ENCODE results near the gene IL1R2.

IL1R2 gene

GRCh38 chr2:101970901-101971300 lies 20.9 kb upstream of the IL1R2 start:
- H3K4me1 ChIP-seq (ENCODE audit: control insufficient read depth, low read depth, low read length), result no peaks in the 10 kb centered on the region
- H4K8ac ChIP-seq (ENCODE audit: low read depth, low read length), result no peak overlapping the region
- no peaks in the 10 kb centered on the region for H3K79me2 ChIP-seq (ENCODE audit: control insufficient read depth, insufficient read depth, low read length)
- no peak overlapping the region for H2BK120ac ChIP-seq (ENCODE audit: low read depth, low read length)
- H3K56ac ChIP-seq (ENCODE audit: low read length), result no peak overlapping the region
- H3K79me1 ChIP-seq (ENCODE audit: low read length), result no peaks in the 10 kb centered on the region
- H3K27ac ChIP-seq (ENCODE audit: low read depth, low read length), result no peak overlapping the region
- no peak overlapping the region for H2BK15ac ChIP-seq (replicated peaks; ENCODE audit: low read depth)
- H3K9ac ChIP-seq (ENCODE audit: low read length), result no peak overlapping the region
- no peak overlapping the region for H4K5ac ChIP-seq (ENCODE audit: low read length)
- no CpG with 5 or more reads among the region's 1 CpG for WGBS (ENCODE audit: extremely low coverage, insufficient coverage, low lambda C conversion rate)
- no peak overlapping the region for H3K18ac ChIP-seq (ENCODE audit: low read length)
- no peak overlapping the region for H2AK5ac ChIP-seq (ENCODE audit: low read length)
- no peak overlapping the region for H2BK5ac ChIP-seq (ENCODE audit: low read length)
- no peak overlapping the region for H3K4ac ChIP-seq (ENCODE audit: low read depth, low read length)
- H3K4me2 ChIP-seq (ENCODE audit: low read length), result no peak overlapping the region
- H3K23ac ChIP-seq (ENCODE audit: low read length), result no peak overlapping the region
- DNase-seq, result no peak
- H3K36me3 ChIP-seq (ENCODE audit: control insufficient read depth, insufficient read depth, low read length), result no peaks in the 10 kb centered on the region
- no peaks in the 10 kb centered on the region for H3K27me3 ChIP-seq (ENCODE audit: insufficient read depth, low read length, poor library complexity)
- H3K4me3 ChIP-seq (ENCODE audit: low read length), result no peak overlapping the region

GRCh38 chr2:101971836-101972235 lies 19.9 kb upstream of the IL1R2 start:
- H3K79me1 ChIP-seq (ENCODE audit: low read length), result no peaks in the 10 kb centered on the region
- H3K4me2 ChIP-seq (ENCODE audit: low read length), result no peak overlapping the region
- no peak overlapping the region for H3K4ac ChIP-seq (ENCODE audit: low read depth, low read length)
- H3K4me3 ChIP-seq (ENCODE audit: low read length), result no peak overlapping the region
- H3K9ac ChIP-seq (ENCODE audit: low read length), result no peak overlapping the region
- H3K23ac ChIP-seq (ENCODE audit: low read length), result no peak overlapping the region
- no peaks in the 10 kb centered on the region for H3K36me3 ChIP-seq (ENCODE audit: control insufficient read depth, insufficient read depth, low read length)
- H2AK5ac ChIP-seq (ENCODE audit: low read length), result no peak overlapping the region
- H3K27me3 ChIP-seq (ENCODE audit: insufficient read depth, low read length, poor library complexity), result no peaks in the 10 kb centered on the region
- H4K5ac ChIP-seq (ENCODE audit: low read length), result no peak overlapping the region
- DNase-seq, result no peak
- H3K18ac ChIP-seq (ENCODE audit: low read length), result no peak overlapping the region
- no peak overlapping the region for H2BK15ac ChIP-seq (replicated peaks; ENCODE audit: low read depth)
- no peak overlapping the region for H3K27ac ChIP-seq (ENCODE audit: low read depth, low read length)
- H2BK5ac ChIP-seq (ENCODE audit: low read length), result no peak overlapping the region
- H3K79me2 ChIP-seq (ENCODE audit: control insufficient read depth, insufficient read depth, low read length), result no peaks in the 10 kb centered on the region
- no peak overlapping the region for H3K56ac ChIP-seq (ENCODE audit: low read length)
- no peak overlapping the region for H2BK120ac ChIP-seq (ENCODE audit: low read depth, low read length)
- no peaks in the 10 kb centered on the region for H3K4me1 ChIP-seq (ENCODE audit: control insufficient read depth, low read depth, low read length)
- no peak overlapping the region for H4K8ac ChIP-seq (ENCODE audit: low read depth, low read length)

- Histone ChIP-seq H3K4me2 (ENCODE audit: low read length) (no peak overlapping the region), H3K27ac (ENCODE audit: low read depth, low read length) (no peak overlapping the region), H3K9ac (ENCODE audit: low read length) (no peak overlapping the region), H4K8ac (ENCODE audit: low read depth, low read length) (no peak overlapping the region), H3K23ac (ENCODE audit: low read length) (no peak overlapping the region), H4K5ac (ENCODE audit: low read length) (no peak overlapping the region), H2BK120ac (ENCODE audit: low read depth, low read length) (no peak overlapping the region), H3K27me3 (ENCODE audit: insufficient read depth, low read length, poor library complexity) (no peaks in the 10 kb centered on the region), H3K56ac (ENCODE audit: low read length) (no peak overlapping the region), H3K4ac (ENCODE audit: low read depth, low read length) (no peak overlapping the region), H2BK15ac (replicated peaks; ENCODE audit: low read depth) (no peak overlapping the region), H2AK5ac (ENCODE audit: low read length) (no peak overlapping the region), H3K4me3 (ENCODE audit: low read length) (no peak overlapping the region), H3K79me1 (ENCODE audit: low read length) (no peaks in the 10 kb centered on the region), H3K36me3 (ENCODE audit: control insufficient read depth, insufficient read depth, low read length) (no peaks in the 10 kb centered on the region), H3K79me2 (ENCODE audit: control insufficient read depth, insufficient read depth, low read length) (no peaks in the 10 kb centered on the region), H3K4me1 (ENCODE audit: control insufficient read depth, low read depth, low read length) (no peaks in the 10 kb centered on the region), H3K18ac (ENCODE audit: low read length) (no peak overlapping the region), H2BK5ac (ENCODE audit: low read length) (no peak overlapping the region)
- no CpG with 5 or more reads among the region's 7 CpGs for WGBS (ENCODE audit: extremely low coverage, insufficient coverage, low lambda C conversion rate)
- peak; percentile 30 for DNase-seq
These were observed 18.9 kb upstream of the IL1R2 start for GRCh38 chr2:101972621-101973434.

GRCh38 chr2:101974663-101975062 lies 17.1 kb upstream of the IL1R2 start:
- Histone ChIP-seq H3K4me2 (ENCODE audit: low read length) (no peak overlapping the region), H3K18ac (ENCODE audit: low read length) (no peak overlapping the region), H3K4me3 (ENCODE audit: low read length) (no peak overlapping the region), H3K36me3 (ENCODE audit: control insufficient read depth, insufficient read depth, low read length) (no peaks in the 10 kb centered on the region), H3K79me2 (ENCODE audit: control insufficient read depth, insufficient read depth, low read length) (no peaks in the 10 kb centered on the region), H3K23ac (ENCODE audit: low read length) (no peak overlapping the region), H3K27me3 (ENCODE audit: insufficient read depth, low read length, poor library complexity) (no peaks in the 10 kb centered on the region), H2AK5ac (ENCODE audit: low read length) (no peak overlapping the region), H2BK5ac (ENCODE audit: low read length) (no peak overlapping the region), H3K9ac (ENCODE audit: low read length) (no peak overlapping the region), H3K56ac (ENCODE audit: low read length) (no peak overlapping the region), H3K27ac (ENCODE audit: low read depth, low read length) (no peak overlapping the region), H3K4me1 (ENCODE audit: control insufficient read depth, low read depth, low read length) (no peaks in the 10 kb centered on the region), H3K4ac (ENCODE audit: low read depth, low read length) (no peak overlapping the region), H3K79me1 (ENCODE audit: low read length) (no peaks in the 10 kb centered on the region), H2BK15ac (replicated peaks; ENCODE audit: low read depth) (no peak overlapping the region), H4K8ac (ENCODE audit: low read depth, low read length) (no peak overlapping the region), H4K5ac (ENCODE audit: low read length) (no peak overlapping the region), H2BK120ac (ENCODE audit: low read depth, low read length) (no peak overlapping the region)
- no CpG with 5 or more reads among the region's 8 CpGs for WGBS (ENCODE audit: extremely low coverage, insufficient coverage, low lambda C conversion rate)
- peak; percentile 28 for DNase-seq

GRCh38 chr2:101975171-101975870 lies 16.4 kb upstream of the IL1R2 start:
- Histone ChIP-seq H2AK5ac (ENCODE audit: low read length) (no peak overlapping the region), H3K56ac (ENCODE audit: low read length) (no peak overlapping the region), H3K18ac (ENCODE audit: low read length) (no peak overlapping the region), H3K27me3 (ENCODE audit: insufficient read depth, low read length, poor library complexity) (no peaks in the 10 kb centered on the region), H3K23ac (ENCODE audit: low read length) (no peak overlapping the region), H2BK15ac (replicated peaks; ENCODE audit: low read depth) (no peak overlapping the region), H3K27ac (ENCODE audit: low read depth, low read length) (no peak overlapping the region), H2BK120ac (ENCODE audit: low read depth, low read length) (no peak overlapping the region), H4K5ac (ENCODE audit: low read length) (no peak overlapping the region), H3K79me1 (ENCODE audit: low read length) (no peaks in the 10 kb centered on the region), H3K79me2 (ENCODE audit: control insufficient read depth, insufficient read depth, low read length) (no peaks in the 10 kb centered on the region), H3K4me2 (ENCODE audit: low read length) (no peak overlapping the region), H4K8ac (ENCODE audit: low read depth, low read length) (no peak overlapping the region), H3K4me1 (ENCODE audit: control insufficient read depth, low read depth, low read length) (no peaks in the 10 kb centered on the region), H3K36me3 (ENCODE audit: control insufficient read depth, insufficient read depth, low read length) (no peaks in the 10 kb centered on the region), H3K9ac (ENCODE audit: low read length) (no peak overlapping the region), H3K4me3 (ENCODE audit: low read length) (no peak overlapping the region), H2BK5ac (ENCODE audit: low read length) (no peak overlapping the region), H3K4ac (ENCODE audit: low read depth, low read length) (no peak overlapping the region)
- no peak for DNase-seq
- no CpG with 5 or more reads among the region's 17 CpGs for WGBS (ENCODE audit: extremely low coverage, insufficient coverage, low lambda C conversion rate)
